Measurements from ENCODE around the gene CD300A.

The CD300A gene

GRCh38 chr17:74450925-74451403, 15.5 kb upstream of the CD300A start:
- no peak overlapping the region for H3K4me3 ChIP-seq (ENCODE audit: low read depth, low read length)
- TF ChIP-seq CTCF (IDR thresholded peaks at IDR 0.05; ENCODE audit: borderline replicate concordance, insufficient read depth, low read depth, low read length): no peak

- no peak overlapping the region for H3K4me3 ChIP-seq (ENCODE audit: low read depth, low read length)
- TF ChIP-seq CTCF (IDR thresholded peaks at IDR 0.05; ENCODE audit: borderline replicate concordance, insufficient read depth, low read depth, low read length): no peak
These were observed 14.9 kb upstream of the CD300A start for GRCh38 chr17:74451557-74451956.

- H3K4me3 ChIP-seq (ENCODE audit: low read depth, low read length): no peak overlapping the region
- TF ChIP-seq CTCF (IDR thresholded peaks at IDR 0.05; ENCODE audit: borderline replicate concordance, insufficient read depth, low read depth, low read length): no peak
These were observed 14.2 kb upstream of the CD300A start for GRCh38 chr17:74452033-74452840.

GRCh38 chr17:74452841-74453661, 13.4 kb upstream of the CD300A start:
- H3K4me3 ChIP-seq (ENCODE audit: low read depth, low read length): no peak overlapping the region
- TF ChIP-seq CTCF (IDR thresholded peaks at IDR 0.05; ENCODE audit: borderline replicate concordance, insufficient read depth, low read depth, low read length): no peak

GRCh38 chr17:74453665-74454196, 12.7 kb upstream of the CD300A start:
- TF ChIP-seq CTCF (IDR thresholded peaks at IDR 0.05; ENCODE audit: borderline replicate concordance, insufficient read depth, low read depth, low read length): no peak
- no peak overlapping the region for H3K4me3 ChIP-seq (ENCODE audit: low read depth, low read length)

- H3K4me3 ChIP-seq (ENCODE audit: low read depth, low read length): no peak overlapping the region
- no peak for TF ChIP-seq CTCF (IDR thresholded peaks at IDR 0.05; ENCODE audit: borderline replicate concordance, insufficient read depth, low read depth, low read length)
These were observed 12.0 kb upstream of the CD300A start for GRCh38 chr17:74454197-74455024.
